Lower leg skin (tissue), 4 donors: ENCODE data around the gene CYB561A3. TPM values are rescaled to one million over a fixed set of nuclear protein-coding genes. Genes with fewer than 3 reads are reported as not detected.
"Not testable (repeated sequence)": the region's sequence is repeated elsewhere in the genome, so short reads cannot be mapped to it uniquely, and the experiment has no call there.

Experiments
- DNase-seq, 2 donors: peaks; one replicate each; pipeline ENCODE4 v3.0.0-alpha.2; 2019; ENCODE audit warnings: low spot score in 2 of 2
- H3K4me3 ChIP-seq: fragments of 200-600 bp; sonication (generic); 2 replicates; pipeline ENCODE4 v1.5.1; 2017; ENCODE audit warnings: mild to moderate bottlenecking, low read depth; ENCODE audit not compliant: poor library complexity, severe bottlenecking
- POLR2A ChIP-seq, 2 donors: fragments of 450-650 bp; IDR thresholded peaks; one replicate each; pipeline ENCODE4 v1.6.1; 2016 to 2017; ENCODE audit warnings: antibody characterized with exemption in 2 of 2, mild to moderate bottlenecking in 1 of 2, moderate library complexity in 1 of 2
- WGBS, 2 donors: methylation state at CpG; one replicate each; pipeline ENCODE4 v1.1.5; 2018; 5-methylcytosine and 5-hydroxymethylcytosine counted together
- intact Hi-C: fragments of 100-400 bp; cut with DNase I; formaldehyde crosslinking; loops from one replicate; pipeline ENCODE4 v1.15.0; 2023; ENCODE audit warnings: low total_unique reads
- total RNA-seq, 4 donors: library from RNA; depleted of rRNA; stranded (reverse); fragments of >200 nt; gene quantifications; one replicate each; pipeline ENCODE4 v1.1.0, GENCODE V29; 2016
- TF ChIP-seq, protein P1 (sequence below), 3 donors: fragments of 450-650 bp; IDR thresholded peaks; one replicate each; pipeline ENCODE4 v1.5.1; 2016; ENCODE audit warnings: antibody characterized with exemption in 3 of 3, mild to moderate bottlenecking in 3 of 3, moderate library complexity in 2 of 3

The CYB561A3 gene
- total RNA-seq, 4 donors from 2014 or later = 55.7 to 102 (median 76.8) TPM

GRCh38 chr11:61403658-61404057 lies 42.0 kb upstream of the CYB561A3 start:
- DNase-seq = no peak
- no peak overlapping the region for H3K4me3 ChIP-seq
- TF ChIP-seq, protein P1, sequence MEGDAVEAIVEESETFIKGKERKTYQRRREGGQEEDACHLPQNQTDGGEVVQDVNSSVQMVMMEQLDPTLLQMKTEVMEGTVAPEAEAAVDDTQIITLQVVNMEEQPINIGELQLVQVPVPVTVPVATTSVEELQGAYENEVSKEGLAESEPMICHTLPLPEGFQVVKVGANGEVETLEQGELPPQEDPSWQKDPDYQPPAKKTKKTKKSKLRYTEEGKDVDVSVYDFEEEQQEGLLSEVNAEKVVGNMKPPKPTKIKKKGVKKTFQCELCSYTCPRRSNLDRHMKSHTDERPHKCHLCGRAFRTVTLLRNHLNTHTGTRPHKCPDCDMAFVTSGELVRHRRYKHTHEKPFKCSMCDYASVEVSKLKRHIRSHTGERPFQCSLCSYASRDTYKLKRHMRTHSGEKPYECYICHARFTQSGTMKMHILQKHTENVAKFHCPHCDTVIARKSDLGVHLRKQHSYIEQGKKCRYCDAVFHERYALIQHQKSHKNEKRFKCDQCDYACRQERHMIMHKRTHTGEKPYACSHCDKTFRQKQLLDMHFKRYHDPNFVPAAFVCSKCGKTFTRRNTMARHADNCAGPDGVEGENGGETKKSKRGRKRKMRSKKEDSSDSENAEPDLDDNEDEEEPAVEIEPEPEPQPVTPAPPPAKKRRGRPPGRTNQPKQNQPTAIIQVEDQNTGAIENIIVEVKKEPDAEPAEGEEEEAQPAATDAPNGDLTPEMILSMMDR (IDR thresholded peaks at IDR 0.05) = no peak
- TF ChIP-seq POLR2A (IDR thresholded peaks at IDR 0.05) = no peak
- WGBS, 2 donors = 93 to 100% methylated on average over 1 of the region's 1 CpG
- intact Hi-C loops = no loop called here

DNA sequence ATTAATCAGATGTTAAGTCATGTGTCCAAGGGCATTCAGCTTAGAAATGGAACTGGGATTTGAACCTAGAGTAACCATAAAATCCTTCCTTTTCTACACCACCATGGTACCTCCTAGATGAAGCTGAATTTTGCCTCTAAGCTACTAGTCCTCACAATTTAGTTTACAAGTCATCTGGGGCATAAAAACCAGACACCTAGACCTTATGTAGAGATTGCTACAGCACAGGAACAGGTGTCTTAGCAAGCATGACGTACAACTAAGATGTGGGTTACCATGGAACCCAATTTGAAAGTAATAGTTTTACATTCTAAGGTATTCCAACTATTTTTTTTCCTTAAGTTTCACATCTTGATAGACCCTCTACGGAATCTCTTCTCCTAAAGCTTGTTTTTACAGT lies 39.9 kb upstream of the CYB561A3 start:
- no peak overlapping the region for H3K4me3 ChIP-seq
- WGBS, 2 donors = 93% methylated on average over 2 of the region's 2 CpGs
- DNase-seq = no peak
- TF ChIP-seq POLR2A (IDR thresholded peaks at IDR 0.05) = no peak
- intact Hi-C loops = no loop called here

- DNase-seq = no peak
- no peak overlapping the region for H3K4me3 ChIP-seq
- intact Hi-C loops = no loop called here
- 86 to 92% methylated on average over 2 of the region's 2 CpGs for WGBS, 2 donors
- no peak for TF ChIP-seq POLR2A (IDR thresholded peaks at IDR 0.05)
- TF ChIP-seq, protein P1 (IDR thresholded peaks at IDR 0.05) = no peak
Measured at GRCh38 chr11:61401173-61401572, 39.5 kb upstream of the CYB561A3 start.

- TF ChIP-seq POLR2A (IDR thresholded peaks at IDR 0.05) = no peak
- TF ChIP-seq, protein P1 (IDR thresholded peaks at IDR 0.05) = no peak
- peak overlapping the region; percentile 63 for H3K4me3 ChIP-seq
- 3 to 4% methylated on average over 15 of the region's 15 CpGs for WGBS, 2 donors
- DNase-seq = no peak
- intact Hi-C loops = no loop called here
Measured at GRCh38 chr11:61392981-61393595, 31.4 kb upstream of the CYB561A3 start.

GRCh38 chr11:61390161-61390560 lies 28.5 kb upstream of the CYB561A3 start:
- TF ChIP-seq, protein P1 (IDR thresholded peaks at IDR 0.05) = no peak
- TF ChIP-seq POLR2A (IDR thresholded peaks at IDR 0.05) = no peak
- no peak for DNase-seq
- no peak overlapping the region for H3K4me3 ChIP-seq
- intact Hi-C loops = no loop called here
- 90 to 93% methylated on average over 1 of the region's 1 CpG for WGBS, 2 donors

DNA sequence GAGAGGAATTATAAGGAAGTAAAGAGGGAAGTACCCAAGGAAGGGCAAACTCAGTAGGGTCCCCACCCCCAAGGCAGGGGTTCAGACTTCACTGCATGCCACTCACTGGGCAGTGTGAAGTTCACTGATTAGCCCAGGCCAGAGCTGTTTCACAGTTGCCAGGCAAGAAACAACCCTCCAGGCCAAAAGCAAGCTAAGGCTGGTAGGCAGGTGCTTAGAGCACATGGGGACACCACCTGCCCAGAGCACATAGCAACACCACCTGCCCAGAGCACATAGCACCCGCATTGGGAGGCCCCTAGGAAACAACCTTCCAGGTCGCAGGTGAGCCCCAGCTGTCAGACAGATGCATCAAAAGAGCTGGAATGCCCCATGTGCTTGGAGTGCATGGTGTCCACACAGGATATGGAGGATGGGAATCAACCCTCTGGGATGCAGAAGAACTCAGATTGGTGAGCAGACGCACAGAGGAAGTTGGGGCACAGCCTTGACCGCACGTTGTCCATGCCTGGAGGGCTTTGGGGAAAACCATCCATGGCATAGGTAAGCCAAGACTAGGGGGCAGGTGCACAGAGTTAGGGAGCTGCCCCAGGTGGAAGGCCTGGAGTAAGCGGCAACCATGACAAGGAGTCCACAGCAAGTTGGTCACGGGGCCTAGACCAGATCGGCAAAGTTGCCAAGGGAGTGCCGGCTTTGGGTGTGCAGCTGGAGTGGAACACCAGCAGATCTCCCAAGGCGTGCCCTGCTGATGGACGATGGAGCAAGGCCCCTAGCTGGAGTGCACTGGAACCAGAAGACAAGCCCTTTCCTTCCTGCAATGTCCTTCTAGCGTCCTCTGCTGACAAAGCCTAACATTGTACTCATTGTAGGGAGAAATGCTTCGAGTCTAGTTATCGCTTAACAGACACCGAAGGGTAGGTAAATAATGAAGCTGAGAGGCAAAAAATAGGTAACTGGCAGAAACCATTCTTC lies 22.9 kb upstream of the CYB561A3 start:
- intact Hi-C loops = loop anchor here (5.0 to 10.0 kb wide), 2 partner anchors 47 to 130 kb away; no protein-coding TSS in a partner anchor
- H3K4me3 ChIP-seq = no peak overlapping the region
- WGBS, 2 donors = 69 to 72% methylated on average over 15 of the region's 15 CpGs
- TF ChIP-seq POLR2A (IDR thresholded peaks at IDR 0.05) = no peak
- TF ChIP-seq, protein P1 (IDR thresholded peaks at IDR 0.05) = no peak
- DNase-seq = no peak

- 95 to 97% methylated on average over 5 of the region's 5 CpGs for WGBS, 2 donors
- H3K4me3 ChIP-seq, DNase-seq: not testable (repeated sequence)
- intact Hi-C loops = loop anchor here (10.0 kb wide), 1 partner anchor 129 kb away; no protein-coding TSS in a partner anchor
Measured at GRCh38 chr11:61383859-61384258, 22.2 kb upstream of the CYB561A3 start.
